ENCODE results near the gene FBXW9. TPM values are rescaled to one million over a fixed set of nuclear protein-coding genes. Genes with fewer than 3 reads are reported as not detected.

Gene FBXW9
- total and polyA plus RNA-seq, 2 of the 13 experiments (the other 11 are each of a cell fraction or from before 2014, with no cell fraction given): 5.7 to 6.1 TPM

DNA sequence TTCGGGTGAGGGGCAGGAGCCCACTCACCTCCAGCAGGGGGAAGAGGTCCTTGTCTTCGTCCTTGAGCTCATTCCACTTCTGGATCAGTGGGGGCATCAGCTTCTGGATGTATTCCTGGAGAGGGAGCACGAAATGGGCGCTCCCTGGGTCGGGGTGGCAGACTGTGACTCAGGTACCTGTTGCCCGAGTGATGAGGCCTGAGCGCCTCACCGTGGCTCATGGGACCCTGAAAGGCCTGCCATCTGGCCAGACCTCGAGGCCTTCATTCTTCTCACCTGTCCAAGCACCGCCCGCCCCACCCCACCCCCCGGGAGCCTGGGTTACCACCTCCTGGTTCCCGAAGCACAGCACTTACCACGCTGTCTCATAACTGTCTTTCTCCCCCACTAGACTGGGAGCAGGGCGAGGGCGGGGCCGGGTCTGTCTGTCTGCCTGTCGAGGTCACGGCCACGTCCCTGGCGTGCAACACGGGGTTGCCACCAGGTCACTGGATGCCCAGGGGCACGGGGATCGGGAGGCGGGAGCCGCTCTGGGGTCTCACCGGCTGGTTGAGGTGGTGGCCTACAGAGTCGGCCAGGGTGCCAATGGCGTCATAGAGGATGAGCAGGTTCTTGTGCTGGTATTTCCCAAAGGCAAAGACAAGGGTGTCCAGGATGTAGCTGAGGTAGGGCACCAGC is 9.4 kb upstream of the FBXW9 start:
- DNase-seq (ENCODE audit: low spot score): no peak
- BruUV-seq (replicated peaks): no TSS peak
- ATAC-seq: no peak
- no peak overlapping the region for H3K4me2 ChIP-seq (ENCODE audit: low read depth, low read length)
- H3K27ac ChIP-seq (ENCODE audit: extremely low read length, insufficient read depth, low read length): no peak overlapping the region
- no peaks in the 10 kb centered on the region for H3K79me2 ChIP-seq (ENCODE audit: insufficient read depth, low read length)
- no peak overlapping the region for H3K4me3 ChIP-seq (replicated peaks in 1 of 3; ENCODE audit: insufficient read depth in 1 of 3, low read depth in 2 of 3, low read length in 3 of 3)
- H3K9me3 ChIP-seq (ENCODE audit: low read length): no peaks in the 10 kb centered on the region
- TF ChIP-seq AGO2 (optimal IDR thresholded peaks at IDR 0.05; ENCODE audit: low read depth, low read length) (peak; percentile 54), GPBP1L1 (CRISPR knock-in tag; IDR thresholded peaks at IDR 0.05) (no peak)
- 95% methylated on average over 24 of the region's 29 CpGs for WGBS (ENCODE audit: low lambda C conversion rate)
- no peaks in the 10 kb centered on the region for H3K27me3 ChIP-seq (ENCODE audit: control insufficient read depth in 1 of 2, insufficient read depth in 2 of 2, low read length in 2 of 2)
- CTCF ChIA-PET (ENCODE audit: low intra/inter-chr PET ratio, low total read pairs): no interaction called here
- intact Hi-C loops (cut with micrococcal nuclease; ENCODE audit: unreplicated experiment) (no loop called here), in situ Hi-C loops (cut with HindIII; ENCODE audit: extremely low pct_ligation_motif_present, low pct_unique_long_range_greater_than_20kb) (no loop called here)
- H3K9ac ChIP-seq (ENCODE audit: insufficient read depth, low read depth, low read length): no peak overlapping the region
- no peak for FAIRE-seq
- no peaks in the 10 kb centered on the region for H3K4me1 ChIP-seq (ENCODE audit: insufficient read depth, low read length)
- POLR2A ChIA-PET: no interaction called here
- H2AFZ ChIP-seq (ENCODE audit: low read length): no peak overlapping the region
- H4K20me1 ChIP-seq (ENCODE audit: insufficient read depth, low read length): no peaks in the 10 kb centered on the region
- H3K36me3 ChIP-seq (replicated peaks in 1 of 2; ENCODE audit: control insufficient read depth in 1 of 2, insufficient read depth in 2 of 2, low read length in 2 of 2): peaks cover 44 to 80% of the 10 kb centered on the region in 2 experiments

GRCh38 chr19:12705169-12705568 is 8.7 kb upstream of the FBXW9 start:
- in situ Hi-C loops (cut with HindIII; ENCODE audit: extremely low pct_ligation_motif_present, low pct_unique_long_range_greater_than_20kb): no loop called here
- no peak for DNase-seq (ENCODE audit: low spot score)
- CTCF ChIA-PET (ENCODE audit: low intra/inter-chr PET ratio, low total read pairs): no interaction called here
- Histone ChIP-seq H3K27ac (ENCODE audit: extremely low read length, insufficient read depth, low read length) (no peak overlapping the region), H4K20me1 (ENCODE audit: insufficient read depth, low read length) (no peaks in the 10 kb centered on the region), H3K9me3 (ENCODE audit: low read length) (no peaks in the 10 kb centered on the region), H3K36me3 (replicated peaks in 1 of 2; ENCODE audit: control insufficient read depth in 1 of 2, insufficient read depth in 2 of 2, low read length in 2 of 2) (peaks cover 44 to 77% of the 10 kb centered on the region in 2 experiments), H3K4me2 (ENCODE audit: low read depth, low read length) (no peak overlapping the region), H2AFZ (ENCODE audit: low read length) (no peak overlapping the region), H3K4me3 (replicated peaks in 1 of 3; ENCODE audit: insufficient read depth in 1 of 3, low read depth in 2 of 3, low read length in 3 of 3) (no peak overlapping the region), H3K9ac (ENCODE audit: insufficient read depth, low read depth, low read length) (no peak overlapping the region), H3K4me1 (ENCODE audit: insufficient read depth, low read length) (no peaks in the 10 kb centered on the region), H3K79me2 (ENCODE audit: insufficient read depth, low read length) (no peaks in the 10 kb centered on the region), H3K27me3 (ENCODE audit: control insufficient read depth in 1 of 2, insufficient read depth in 2 of 2, low read length in 2 of 2) (no peaks in the 10 kb centered on the region)
- BruUV-seq (replicated peaks): no TSS peak
- POLR2A ChIA-PET: no interaction called here
- 98% methylated on average over 4 of the region's 13 CpGs for WGBS (ENCODE audit: low lambda C conversion rate)
- no peak for ATAC-seq
- intact Hi-C loops (cut with micrococcal nuclease; ENCODE audit: unreplicated experiment): no loop called here
- no peak for FAIRE-seq
- no peak for TF ChIP-seq ZSCAN22 (CRISPR knock-in tag; IDR thresholded peaks at IDR 0.05)
- no peak for TF ChIP-seq ZBTB40 (IDR thresholded peaks at IDR 0.05)
- TF ChIP-seq ZBTB40 (CRISPR knock-in tag; IDR thresholded peaks at IDR 0.05): no peak
- no peak for TF ChIP-seq ETV6 (CRISPR knock-in tag; conservative IDR thresholded peaks at IDR 0.05)
- no peak for TF ChIP-seq SIN3A (IDR thresholded peaks at IDR 0.05; ENCODE audit: borderline replicate concordance, low read depth, low read length)
- TF ChIP-seq CCDC6 (CRISPR knock-in tag; IDR thresholded peaks at IDR 0.05): no peak
